ENCODE results near the gene PEAK1. TPM values are rescaled to one million over a fixed set of nuclear protein-coding genes. Genes with fewer than 3 reads are reported as not detected.

Gene PEAK1
- total RNA-seq, 4 donors from 2014 or later = 51.1 to 82.2 (median 58.1) TPM

GRCh38 chr15:77340245-77340644 is 79.7 kb downstream of the PEAK1 start:
- H3K4me1 ChIP-seq = no peaks in the 10 kb centered on the region
- DNase-seq = no peak
- H3K9me3 ChIP-seq = no peaks in the 10 kb centered on the region
- no peaks in the 10 kb centered on the region for H3K36me3 ChIP-seq
- WGBS, 2 donors (ENCODE audit: low coverage in 1 of 2) = 95 to 100% methylated on average over 3 of the region's 3 CpGs
- intact Hi-C loops (cut with DNase I; ENCODE audit: low total_unique reads) = no loop called here
- TF ChIP-seq POLR2A (IDR thresholded peaks at IDR 0.05) = no peak
- TF ChIP-seq POLR2AphosphoS5 (IDR thresholded peaks at IDR 0.05) = no peak
- no peak for TF ChIP-seq CTCF (IDR thresholded peaks at IDR 0.05)
- TF ChIP-seq EP300 (IDR thresholded peaks at IDR 0.05; ENCODE audit: low read depth) = no peak
- H3K27ac ChIP-seq = no peak overlapping the region
- H3K27me3 ChIP-seq = no peaks in the 10 kb centered on the region
- in situ Hi-C loops (cut with MboI; ENCODE audit: low pct_ligation_motif_present in 1 of 4, low pct_unique_long_range_greater_than_20kb in 1 of 4, low sequenced_read_pairs in 3 of 4) = no loop called here
- no peak overlapping the region for H3K4me3 ChIP-seq

- in situ Hi-C loops (cut with MboI; ENCODE audit: low pct_ligation_motif_present in 1 of 4, low pct_unique_long_range_greater_than_20kb in 1 of 4, low sequenced_read_pairs in 3 of 4) = no loop called here
- 87% methylated on average over 2 of the region's 2 CpGs; no CpG with 5 or more reads in 1 of the 2 donors for WGBS, 2 donors (ENCODE audit: low coverage in 1 of 2)
- Histone ChIP-seq H3K4me3 (no peak overlapping the region), H3K9me3 (no peaks in the 10 kb centered on the region), H3K36me3 (no peaks in the 10 kb centered on the region), H3K27ac (no peak overlapping the region), H3K4me1 (no peaks in the 10 kb centered on the region), H3K27me3 (no peaks in the 10 kb centered on the region)
- intact Hi-C loops (cut with DNase I; ENCODE audit: low total_unique reads) = no loop called here
- no peak for TF ChIP-seq CTCF (IDR thresholded peaks at IDR 0.05)
- no peak for TF ChIP-seq EP300 (IDR thresholded peaks at IDR 0.05; ENCODE audit: low read depth)
- no peak for TF ChIP-seq POLR2AphosphoS5 (IDR thresholded peaks at IDR 0.05)
- TF ChIP-seq POLR2A (IDR thresholded peaks at IDR 0.05) = no peak
- no peak for DNase-seq
Observed at GRCh38 chr15:77336006-77336405, 83.9 kb downstream of the PEAK1 start.

- Histone ChIP-seq H3K36me3 (no peaks in the 10 kb centered on the region), H3K4me3 (no peak overlapping the region), H3K4me1 (no peaks in the 10 kb centered on the region), H3K27me3 (no peaks in the 10 kb centered on the region), H3K9me3 (no peaks in the 10 kb centered on the region), H3K27ac (no peak overlapping the region)
- no peak for DNase-seq
- TF ChIP-seq EP300 (IDR thresholded peaks at IDR 0.05; ENCODE audit: low read depth) = no peak
- no peak for TF ChIP-seq POLR2AphosphoS5 (IDR thresholded peaks at IDR 0.05)
- no peak for TF ChIP-seq POLR2A (IDR thresholded peaks at IDR 0.05)
- no peak for TF ChIP-seq CTCF (IDR thresholded peaks at IDR 0.05)
- 80% methylated on average over 4 of the region's 4 CpGs; no CpG with 5 or more reads in 1 of the 2 donors for WGBS, 2 donors (ENCODE audit: low coverage in 1 of 2)
- intact Hi-C loops (cut with DNase I; ENCODE audit: low total_unique reads) = no loop called here
- in situ Hi-C loops (cut with MboI; ENCODE audit: low pct_ligation_motif_present in 1 of 4, low pct_unique_long_range_greater_than_20kb in 1 of 4, low sequenced_read_pairs in 3 of 4) = no loop called here
Observed at GRCh38 chr15:77335298-77335697, 84.6 kb downstream of the PEAK1 start.

GRCh38 chr15:77333166-77333565 is 86.7 kb downstream of the PEAK1 start:
- H3K27ac ChIP-seq = no peak overlapping the region
- no peak for DNase-seq
- 73 to 88% methylated on average over 2 of the region's 2 CpGs for WGBS, 2 donors (ENCODE audit: low coverage in 1 of 2)
- H3K27me3 ChIP-seq = no peaks in the 10 kb centered on the region
- no peaks in the 10 kb centered on the region for H3K4me1 ChIP-seq
- in situ Hi-C loops (cut with MboI; ENCODE audit: low pct_ligation_motif_present in 1 of 4, low pct_unique_long_range_greater_than_20kb in 1 of 4, low sequenced_read_pairs in 3 of 4) (no loop called here), intact Hi-C loops (cut with DNase I; ENCODE audit: low total_unique reads) (no loop called here)
- H3K9me3 ChIP-seq = no peaks in the 10 kb centered on the region
- H3K36me3 ChIP-seq = no peaks in the 10 kb centered on the region
- no peak overlapping the region for H3K4me3 ChIP-seq
- no peak for TF ChIP-seq CTCF (IDR thresholded peaks at IDR 0.05)
